GM12873 (cell line): Measurements from ENCODE around the gene RAB11FIP2.

Experiments
- TF ChIP-seq, protein P1 (sequence below): IDR thresholded peaks from 2 replicates; pipeline ENCODE4 v1.5.1; 2012; ENCODE audit warnings: low read depth, mild to moderate bottlenecking, moderate library complexity, low read length, control low read depth; ENCODE audit not compliant: insufficient read depth; ENCODE audit errors: missing control alignments

Gene RAB11FIP2

DNA sequence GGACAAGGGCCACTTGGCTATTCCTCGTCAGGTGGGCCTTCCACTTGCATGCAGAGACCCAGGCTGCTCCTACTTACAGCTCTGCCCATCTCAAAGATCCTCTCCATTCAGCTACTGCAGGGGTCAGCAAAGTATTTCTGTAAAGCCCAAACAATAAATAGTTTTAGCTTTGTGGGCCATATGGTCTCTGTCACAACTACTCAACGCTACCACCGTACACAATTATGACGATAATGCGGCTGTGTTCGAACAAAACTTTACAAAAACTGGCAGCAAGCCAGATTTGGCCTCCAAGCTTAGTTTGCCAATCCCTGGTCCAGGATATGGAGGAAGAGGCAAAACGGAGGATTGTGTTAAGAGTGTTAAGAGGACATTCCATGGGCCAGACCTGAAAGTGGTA, 12.8 kb downstream of the RAB11FIP2 start:
- TF ChIP-seq, protein P1, sequence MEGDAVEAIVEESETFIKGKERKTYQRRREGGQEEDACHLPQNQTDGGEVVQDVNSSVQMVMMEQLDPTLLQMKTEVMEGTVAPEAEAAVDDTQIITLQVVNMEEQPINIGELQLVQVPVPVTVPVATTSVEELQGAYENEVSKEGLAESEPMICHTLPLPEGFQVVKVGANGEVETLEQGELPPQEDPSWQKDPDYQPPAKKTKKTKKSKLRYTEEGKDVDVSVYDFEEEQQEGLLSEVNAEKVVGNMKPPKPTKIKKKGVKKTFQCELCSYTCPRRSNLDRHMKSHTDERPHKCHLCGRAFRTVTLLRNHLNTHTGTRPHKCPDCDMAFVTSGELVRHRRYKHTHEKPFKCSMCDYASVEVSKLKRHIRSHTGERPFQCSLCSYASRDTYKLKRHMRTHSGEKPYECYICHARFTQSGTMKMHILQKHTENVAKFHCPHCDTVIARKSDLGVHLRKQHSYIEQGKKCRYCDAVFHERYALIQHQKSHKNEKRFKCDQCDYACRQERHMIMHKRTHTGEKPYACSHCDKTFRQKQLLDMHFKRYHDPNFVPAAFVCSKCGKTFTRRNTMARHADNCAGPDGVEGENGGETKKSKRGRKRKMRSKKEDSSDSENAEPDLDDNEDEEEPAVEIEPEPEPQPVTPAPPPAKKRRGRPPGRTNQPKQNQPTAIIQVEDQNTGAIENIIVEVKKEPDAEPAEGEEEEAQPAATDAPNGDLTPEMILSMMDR: no peak

DNA sequence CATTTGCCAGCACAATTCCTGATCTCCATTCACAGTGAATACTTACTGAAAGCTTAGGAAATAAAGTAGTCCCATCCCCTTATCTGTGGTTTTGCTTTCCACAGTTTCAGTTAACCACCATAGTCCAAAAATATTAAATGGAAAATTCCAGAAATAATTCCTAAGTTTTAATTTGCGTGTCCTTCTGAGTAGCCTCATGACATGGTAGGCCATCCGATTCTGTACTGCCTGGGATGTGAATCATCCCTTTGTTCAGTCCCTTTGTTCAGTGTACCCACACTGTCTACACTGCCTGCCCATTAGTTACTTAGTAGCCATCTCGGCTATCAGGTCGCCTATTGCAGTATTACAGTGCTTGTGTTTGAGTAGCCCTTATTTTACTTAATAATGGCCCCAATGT, 14.2 kb downstream of the RAB11FIP2 start:
- TF ChIP-seq, protein P1: no peak

DNA sequence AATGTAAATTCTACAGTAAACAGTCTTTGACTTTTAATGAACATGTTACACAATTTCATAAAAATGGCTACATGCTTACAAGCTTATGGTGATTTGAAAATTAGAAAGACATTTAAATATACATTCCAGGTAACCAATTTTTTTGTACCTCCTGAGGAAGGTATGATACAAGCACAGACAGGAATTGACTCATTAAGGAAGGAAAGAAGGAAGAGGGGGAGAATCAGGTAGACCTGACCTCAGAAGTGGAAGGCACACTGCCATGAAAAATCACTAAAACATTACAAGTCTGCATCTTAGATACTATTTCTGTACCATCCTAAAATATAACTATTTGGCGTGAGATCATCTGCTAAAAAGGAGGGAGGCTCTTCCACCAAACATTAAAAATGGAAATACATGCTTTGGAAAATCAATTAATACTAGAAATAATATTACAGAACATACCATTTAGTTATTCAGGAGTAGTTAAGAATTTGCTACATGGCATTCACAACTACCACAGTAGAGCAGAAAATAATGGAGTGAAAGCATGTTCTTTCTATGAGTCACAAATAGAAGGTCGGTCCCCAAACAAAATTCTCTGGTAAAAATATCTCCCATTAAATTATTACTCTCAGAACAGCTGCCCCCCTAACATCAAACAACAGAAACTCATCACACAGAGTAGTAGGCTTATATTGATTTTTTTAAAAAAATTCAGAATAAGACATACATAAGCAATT, 15.2 kb downstream of the RAB11FIP2 start:
- TF ChIP-seq, protein P1: no peak

DNA sequence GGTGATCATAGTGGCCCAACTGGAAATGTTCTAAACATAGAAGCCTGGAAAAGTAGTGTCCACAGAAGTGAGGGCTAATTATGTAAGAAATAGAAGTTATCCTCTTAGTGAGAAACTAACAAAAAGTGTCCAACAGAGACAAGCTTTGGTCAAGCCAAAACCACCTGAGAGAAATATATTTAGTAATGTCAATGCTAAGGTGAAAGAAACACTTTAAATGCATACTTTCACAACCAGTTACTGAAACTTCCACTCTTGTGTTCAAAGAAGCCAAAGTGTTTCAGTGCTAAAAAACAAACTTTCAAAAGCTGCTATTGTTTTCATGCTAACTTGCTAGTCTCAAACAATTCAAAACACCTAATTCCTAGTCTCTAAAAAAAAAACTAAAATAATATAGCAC, 18.1 kb downstream of the RAB11FIP2 start:
- TF ChIP-seq, protein P1: no peak

DNA sequence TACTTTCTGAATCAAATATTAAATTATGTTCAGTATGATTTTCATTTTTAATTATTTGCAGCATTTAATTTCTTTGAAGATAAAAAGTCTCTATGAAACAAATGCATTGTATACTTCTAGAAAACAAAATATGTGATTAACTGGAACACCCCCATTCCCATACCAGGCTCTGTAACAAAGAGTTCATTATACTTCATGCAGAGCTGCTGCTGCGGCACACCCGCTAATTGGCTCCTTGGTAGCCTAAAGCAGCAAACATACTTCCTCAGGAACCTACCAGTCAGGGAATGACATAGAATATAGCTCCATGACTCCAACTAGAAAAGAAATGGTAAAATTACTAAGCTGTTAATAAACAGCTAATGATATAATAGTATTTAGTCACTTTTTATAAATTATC, 19.3 kb downstream of the RAB11FIP2 start:
- TF ChIP-seq, protein P1: no peak

DNA sequence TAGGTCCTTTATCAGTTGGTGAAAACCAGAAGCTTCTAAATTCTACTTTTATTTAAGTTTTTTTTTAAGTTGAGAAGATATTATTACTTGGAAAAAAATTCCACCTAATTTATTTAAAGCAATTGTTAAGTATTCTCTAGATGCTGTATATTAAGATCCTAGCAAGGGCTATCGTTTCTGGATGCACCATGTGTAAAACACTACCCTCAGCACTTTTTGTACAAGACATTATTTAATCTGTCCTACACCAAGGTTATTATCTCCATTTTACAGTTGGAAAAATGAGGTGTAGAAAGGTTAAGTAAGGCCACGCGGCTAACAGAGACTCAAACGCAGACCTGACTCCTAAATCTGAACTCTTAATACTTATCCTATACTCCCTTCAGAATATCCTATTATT, 19.8 kb downstream of the RAB11FIP2 start:
- TF ChIP-seq, protein P1: no peak

DNA sequence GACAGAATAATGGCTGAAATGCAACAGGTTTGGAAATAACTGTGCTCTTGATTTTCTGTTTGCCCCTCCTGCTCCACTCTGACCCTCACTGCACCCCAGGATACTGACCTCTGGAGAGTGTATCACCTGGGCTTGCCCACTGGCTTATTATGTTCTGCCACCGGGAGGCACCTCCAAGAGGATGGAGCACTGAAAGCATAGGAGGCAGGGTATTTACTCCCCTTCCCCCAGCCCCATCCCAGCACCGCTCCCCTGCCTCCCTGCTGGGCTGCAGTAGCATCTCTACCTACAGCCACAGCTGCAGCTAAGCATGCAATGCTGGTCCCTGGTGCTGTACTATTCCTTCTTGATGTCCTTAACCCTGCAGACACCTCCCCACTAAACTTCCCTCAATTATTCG, 26.4 kb downstream of the RAB11FIP2 start:
- TF ChIP-seq, protein P1: no peak

DNA sequence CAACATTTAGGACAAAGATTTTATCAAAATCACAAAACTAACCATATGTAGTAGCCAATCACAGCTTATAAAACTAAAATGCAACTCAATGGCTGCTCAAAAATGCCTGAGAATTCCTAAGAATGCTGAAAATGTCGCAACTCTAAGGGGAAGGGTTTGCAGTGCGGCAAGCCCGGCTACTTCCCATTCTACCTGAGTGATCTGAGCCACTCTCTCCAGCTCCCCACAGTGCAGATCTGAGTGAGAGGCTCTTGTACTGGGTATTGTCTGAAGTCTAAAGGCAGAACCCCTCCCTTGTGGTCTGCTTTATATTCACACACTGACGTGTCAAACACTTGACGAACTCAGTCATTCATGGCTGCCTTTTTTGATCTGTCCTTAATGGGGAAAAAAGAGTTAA, 28.9 kb downstream of the RAB11FIP2 start:
- TF ChIP-seq, protein P1: no peak
